Gastrocnemius medialis (tissue), 4 donors: ENCODE results near the gene LGALS12. TPM values are rescaled to one million over a fixed set of nuclear protein-coding genes. Genes with fewer than 3 reads are reported as not detected.
A peak's percentile ranks its signal among the peaks of the same experiment; 100 is the strongest.

Source experiments
- ATAC-seq, 2 donors: fragments of 150-250 bp; one replicate each; pipeline ENCODE4 v1.9.1; 2016
- DNase-seq, 2 donors: peaks; one replicate each; pipeline ENCODE4 v3.0.0-alpha.2; 2019
- H3K27ac ChIP-seq, 4 donors: fragments of 200-600 bp; sonication (generic); 1 replicate in 1 of 4; 2 replicates in 3 of 4; pipeline ENCODE4 v1.5.1; 2016 to 2018; ENCODE audit warnings: mild to moderate bottlenecking in 2 of 4, moderate library complexity in 1 of 4
- H3K27me3 ChIP-seq, 3 donors: fragments of 200-600 bp; sonication (generic) in 2 of 3; 1 replicate in 1 of 3; 2 replicates in 2 of 3; pipeline versions ENCODE4 v1.5.1 to v1.6.0; 2016 to 2019; ENCODE audit warnings: mild to moderate bottlenecking in 1 of 3, moderate library complexity in 1 of 3
- H3K36me3 ChIP-seq, 2 donors: fragments of 200-600 bp; sonication (generic) in 1 of 2; one replicate each; pipeline ENCODE4 v1.5.1; 2017 to 2018
- H3K4me1 ChIP-seq, 2 donors: fragments of 200-600 bp; sonication (generic) in 1 of 2; one replicate each; pipeline ENCODE4 v1.5.1; 2016 to 2017; ENCODE audit warnings: mild to moderate bottlenecking in 2 of 2
- H3K4me3 ChIP-seq, 4 donors: fragments of 200-600 bp; sonication (generic) in 3 of 4; 1 replicate in 1 of 4; 2 replicates in 3 of 4; pipeline ENCODE4 v1.5.1; 2016 to 2019; ENCODE audit warnings: mild to moderate bottlenecking in 2 of 4
- H3K9me3 ChIP-seq, 3 donors: fragments of 200-600 bp; sonication (generic) in 2 of 3; 1 replicate in 1 of 3; 2 replicates in 2 of 3; pipeline ENCODE4 v1.5.1; 2016 to 2019
- CTCF ChIP-seq, 5 experiments: fragments of 450-650 bp in 3 of 5; fragments of 200-600 bp in 2 of 5; sonication (generic) in 2 of 5; IDR thresholded peaks in 4 of 5; conservative IDR thresholded peaks in 1 of 5; 1 replicate in 4 of 5; 2 replicates in 1 of 5; pipeline ENCODE4 v1.5.1; 2016 to 2019; ENCODE audit warnings: antibody characterized with exemption in 5 of 5, mild to moderate bottlenecking in 3 of 5, moderate library complexity in 3 of 5
- POLR2A ChIP-seq, 2 donors: fragments of 450-650 bp; IDR thresholded peaks; one replicate each; pipeline ENCODE4 v1.6.1; 2017; ENCODE audit warnings: antibody characterized with exemption in 2 of 2, mild to moderate bottlenecking in 2 of 2, moderate library complexity in 2 of 2
- in situ Hi-C, 4 donors: fragments of 200-750 bp; cut with MboI; loops; one replicate each; pipeline versions ENCODE4 v1.15.0 to v1.8.0; 2017; ENCODE audit warnings: low sequenced_read_pairs in 4 of 4
- intact Hi-C: fragments of 100-400 bp; cut with DNase I; formaldehyde crosslinking; loops from one replicate; pipeline ENCODE4 v1.15.1; 2023; ENCODE audit warnings: low total_unique reads
- total RNA-seq, 4 donors: library from RNA; depleted of rRNA; stranded (reverse); fragments of >200 nt; gene quantifications; one replicate each; pipeline versions ENCODE4 v1.1.0 to v1.2.3, GENCODE V29; 2016

LGALS12 gene
- total RNA-seq, 4 donors from 2014 or later: 0.24 to 0.80 TPM; not detected in 2

GRCh38 chr11:63512816-63513215 lies 6.9 kb downstream of the LGALS12 start:
- no peak for TF ChIP-seq CTCF (IDR thresholded peaks at IDR 0.05 in 4 of 5, conservative IDR thresholded peaks at IDR 0.05 in 1 of 5)
- TF ChIP-seq POLR2A (IDR thresholded peaks at IDR 0.05): no peak
- intact Hi-C loops: loop anchor here (1.0 kb wide), 1 partner anchor 17 kb away; no protein-coding TSS in a partner anchor
- Histone ChIP-seq H3K4me1 (peaks cover 29 to 31% of the 10 kb centered on the region in 2 donors), H3K4me3 (no peak overlapping the region), H3K27me3 (no peaks in the 10 kb centered on the region), H3K36me3 (no peaks in the 10 kb centered on the region), H3K27ac (peak overlapping the region; percentile 49 to 81 (median 74)), H3K9me3 (no peaks in the 10 kb centered on the region)
- peak in 1 of 2 donors; percentile 27 for DNase-seq
- in situ Hi-C loops: no loop called here
- peak; percentile 49 to 74 for ATAC-seq

- Histone ChIP-seq H3K27ac (no peak overlapping the region), H3K9me3 (no peaks in the 10 kb centered on the region), H3K4me1 (peaks cover 12 to 15% of the 10 kb centered on the region in 2 donors), H3K27me3 (no peaks in the 10 kb centered on the region), H3K36me3 (no peaks in the 10 kb centered on the region), H3K4me3 (no peak overlapping the region)
- TF ChIP-seq POLR2A (IDR thresholded peaks at IDR 0.05) (no peak), CTCF (IDR thresholded peaks at IDR 0.05 in 4 of 5, conservative IDR thresholded peaks at IDR 0.05 in 1 of 5) (no peak)
- intact Hi-C loops (no loop called here), in situ Hi-C loops (no loop called here)
- DNase-seq (no peak), ATAC-seq (no peak)
These were observed 10.2 kb downstream of the LGALS12 start for GRCh38 chr11:63516109-63516508.

- DNase-seq (no peak), ATAC-seq (no peak)
- no peaks in the 10 kb centered on the region for H3K27me3 ChIP-seq
- in situ Hi-C loops (no loop called here), intact Hi-C loops (no loop called here)
- H3K4me3 ChIP-seq: no peak overlapping the region
- H3K4me1 ChIP-seq: peaks cover 4 to 9% of the 10 kb centered on the region in 2 donors
- TF ChIP-seq POLR2A (IDR thresholded peaks at IDR 0.05): no peak
- TF ChIP-seq CTCF (IDR thresholded peaks at IDR 0.05 in 4 of 5, conservative IDR thresholded peaks at IDR 0.05 in 1 of 5): no peak
- H3K36me3 ChIP-seq: no peaks in the 10 kb centered on the region
- no peaks in the 10 kb centered on the region for H3K9me3 ChIP-seq
- H3K27ac ChIP-seq: no peak overlapping the region
These were observed 11.3 kb downstream of the LGALS12 start for GRCh38 chr11:63517156-63517555.

GRCh38 chr11:63518548-63518947 lies 12.7 kb downstream of the LGALS12 start:
- no peak overlapping the region for H3K27ac ChIP-seq
- H3K36me3 ChIP-seq: no peaks in the 10 kb centered on the region
- no peak for TF ChIP-seq CTCF (IDR thresholded peaks at IDR 0.05 in 4 of 5, conservative IDR thresholded peaks at IDR 0.05 in 1 of 5)
- TF ChIP-seq POLR2A (IDR thresholded peaks at IDR 0.05): no peak
- H3K9me3 ChIP-seq: peaks cover 0 to 6% (median 0%) of the 10 kb centered on the region in 3 donors
- ATAC-seq (no peak), DNase-seq (no peak)
- intact Hi-C loops (no loop called here), in situ Hi-C loops (no loop called here)
- H3K27me3 ChIP-seq: no peaks in the 10 kb centered on the region
- H3K4me1 ChIP-seq: no peaks in the 10 kb centered on the region
- H3K4me3 ChIP-seq: no peak overlapping the region

- H3K4me3 ChIP-seq: no peak overlapping the region
- no peak for ATAC-seq
- intact Hi-C loops (no loop called here), in situ Hi-C loops (no loop called here)
- peaks cover 0 to 6% (median 0%) of the 10 kb centered on the region in 3 donors for H3K9me3 ChIP-seq
- no peak overlapping the region for H3K27ac ChIP-seq
- no peaks in the 10 kb centered on the region for H3K27me3 ChIP-seq
- H3K4me1 ChIP-seq: no peaks in the 10 kb centered on the region
- no peaks in the 10 kb centered on the region for H3K36me3 ChIP-seq
- no peak for DNase-seq
- no peak for TF ChIP-seq CTCF (IDR thresholded peaks at IDR 0.05 in 4 of 5, conservative IDR thresholded peaks at IDR 0.05 in 1 of 5)
- no peak for TF ChIP-seq POLR2A (IDR thresholded peaks at IDR 0.05)
These were observed 14.8 kb downstream of the LGALS12 start for GRCh38 chr11:63520606-63521170.
